ENCODE results near the gene GKN1.
A peak's percentile ranks its signal among the peaks of the same experiment; 100 is the strongest.

Gene GKN1

DNA sequence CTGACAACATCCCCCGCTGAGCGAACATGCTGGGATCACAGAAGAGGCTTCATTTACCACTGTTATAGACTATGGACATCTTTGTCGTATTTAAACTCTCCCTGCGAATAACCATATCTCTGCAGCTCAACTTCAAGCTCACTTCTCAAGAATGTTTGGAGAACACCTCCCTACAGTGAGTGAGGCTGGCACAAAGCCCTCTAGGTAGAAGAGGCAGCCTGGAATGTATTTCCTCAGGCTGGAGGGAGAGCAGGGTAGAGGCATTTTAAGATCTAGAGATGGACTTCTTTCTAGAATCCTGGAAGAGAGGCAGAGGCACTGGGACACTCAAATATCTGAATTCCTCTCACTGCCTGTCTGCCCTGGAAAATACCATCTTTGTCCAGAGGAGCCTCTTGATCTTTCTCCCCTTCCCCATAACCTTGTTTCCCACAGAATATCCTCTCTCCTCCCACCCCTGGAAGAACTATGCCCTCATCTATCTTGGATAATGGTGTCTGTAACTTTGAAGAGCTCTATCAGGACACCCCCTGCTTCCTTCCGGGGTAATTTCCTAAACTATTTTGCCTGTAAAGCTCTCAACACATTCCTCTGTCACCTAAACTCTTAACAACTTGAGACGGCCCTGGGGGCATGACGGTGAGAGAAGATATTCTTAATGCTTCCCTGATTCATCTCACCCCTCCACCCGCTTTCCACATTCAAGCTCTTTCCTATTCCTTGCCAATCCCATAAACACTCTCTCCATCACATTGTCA lies 36.2 kb downstream of the GKN1 start:
- no peak overlapping the region for H3K4me3 Mint-ChIP-seq
- no peaks in the 10 kb centered on the region for H3K36me3 Mint-ChIP-seq
- ATAC-seq: no peak
- H3K4me1 Mint-ChIP-seq: peaks cover 27% of the 10 kb centered on the region
- H3K27ac Mint-ChIP-seq: no peak overlapping the region
- peaks cover 54% of the 10 kb centered on the region for H3K27me3 Mint-ChIP-seq
- H3K9me3 Mint-ChIP-seq: no peaks in the 10 kb centered on the region

DNA sequence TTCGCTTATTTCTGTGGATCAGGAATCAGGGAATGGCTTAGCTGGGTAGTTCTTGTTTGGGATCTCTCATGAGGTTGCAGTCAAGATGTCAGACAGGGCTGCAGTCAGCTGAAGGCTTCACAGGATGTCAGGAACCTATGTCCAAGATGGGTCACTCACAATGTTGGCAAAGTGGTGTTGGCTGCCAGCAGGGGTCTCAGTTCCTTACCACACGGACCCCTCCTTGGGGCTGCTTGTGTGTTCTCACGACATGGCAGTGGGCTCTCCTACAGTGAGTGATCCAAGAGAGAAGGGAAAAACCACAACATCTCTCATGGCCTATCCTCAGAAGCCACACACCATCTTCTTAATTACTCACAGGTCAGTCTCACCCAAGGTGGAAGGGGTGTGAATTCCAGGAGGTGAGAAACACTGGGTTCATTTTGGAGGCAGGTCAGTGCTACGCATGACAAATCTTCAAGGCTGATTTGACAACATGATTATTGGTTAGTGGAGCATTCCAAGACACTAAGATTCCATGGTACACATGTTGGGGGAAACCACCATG lies 37.2 kb downstream of the GKN1 start:
- no peak for ATAC-seq
- no peak overlapping the region for H3K4me3 Mint-ChIP-seq

DNA sequence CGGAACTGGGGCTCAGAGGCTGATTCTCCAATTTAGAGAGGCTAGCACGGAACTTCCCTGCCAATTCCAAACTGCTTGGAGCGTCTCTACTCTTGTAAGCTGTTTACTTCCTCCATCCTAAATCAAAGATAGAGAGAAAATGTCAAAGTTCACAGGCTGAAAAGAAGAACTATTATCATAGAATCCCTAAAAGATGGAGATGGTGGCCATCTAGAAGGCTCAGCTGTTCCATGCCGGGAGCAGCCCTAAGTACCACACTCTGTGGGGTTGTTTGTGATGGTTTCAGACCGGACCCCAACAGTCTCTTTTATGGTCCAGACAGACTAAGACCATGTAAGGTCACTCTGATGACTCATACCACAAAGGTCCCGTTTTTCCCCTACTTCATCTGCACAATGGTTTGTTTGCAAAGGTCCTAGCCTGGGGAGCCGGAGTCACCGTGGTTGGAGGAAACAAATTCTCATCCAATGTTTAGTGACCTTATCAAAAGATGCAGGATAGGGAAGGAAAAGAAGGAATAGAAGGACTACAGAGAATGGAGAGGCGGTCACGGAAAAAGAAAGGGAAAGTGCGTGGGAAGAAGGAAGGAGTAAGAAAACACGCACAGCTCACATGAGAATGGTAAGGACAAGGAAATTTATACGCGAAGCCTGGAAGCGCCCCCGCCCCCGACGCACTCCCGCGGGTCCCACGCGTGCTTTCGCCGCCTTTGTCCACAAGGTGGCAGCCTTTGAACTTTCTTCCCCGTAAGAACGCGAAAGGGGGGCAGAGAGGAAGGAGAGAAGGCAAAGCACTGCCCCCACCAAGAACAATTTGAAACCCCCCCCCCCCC lies 38.1 kb downstream of the GKN1 start:
- Mint-ChIP-seq H3K27ac (no peak overlapping the region), H3K9me3 (no peaks in the 10 kb centered on the region), H3K27me3 (peaks cover 50% of the 10 kb centered on the region), H3K36me3 (no peaks in the 10 kb centered on the region), H3K4me3 (peak overlapping the region; percentile 74), H3K4me1 (peaks cover 27% of the 10 kb centered on the region)
- ATAC-seq: peak; percentile 71

More for the DNA sequence above, 37.2 kb downstream of the GKN1 start:
- peaks cover 44% of the 10 kb centered on the region for H3K27me3 Mint-ChIP-seq
- H3K27ac Mint-ChIP-seq: no peak overlapping the region
- peaks cover 27% of the 10 kb centered on the region for H3K4me1 Mint-ChIP-seq
- H3K9me3 Mint-ChIP-seq: no peaks in the 10 kb centered on the region
- no peaks in the 10 kb centered on the region for H3K36me3 Mint-ChIP-seq

DNA sequence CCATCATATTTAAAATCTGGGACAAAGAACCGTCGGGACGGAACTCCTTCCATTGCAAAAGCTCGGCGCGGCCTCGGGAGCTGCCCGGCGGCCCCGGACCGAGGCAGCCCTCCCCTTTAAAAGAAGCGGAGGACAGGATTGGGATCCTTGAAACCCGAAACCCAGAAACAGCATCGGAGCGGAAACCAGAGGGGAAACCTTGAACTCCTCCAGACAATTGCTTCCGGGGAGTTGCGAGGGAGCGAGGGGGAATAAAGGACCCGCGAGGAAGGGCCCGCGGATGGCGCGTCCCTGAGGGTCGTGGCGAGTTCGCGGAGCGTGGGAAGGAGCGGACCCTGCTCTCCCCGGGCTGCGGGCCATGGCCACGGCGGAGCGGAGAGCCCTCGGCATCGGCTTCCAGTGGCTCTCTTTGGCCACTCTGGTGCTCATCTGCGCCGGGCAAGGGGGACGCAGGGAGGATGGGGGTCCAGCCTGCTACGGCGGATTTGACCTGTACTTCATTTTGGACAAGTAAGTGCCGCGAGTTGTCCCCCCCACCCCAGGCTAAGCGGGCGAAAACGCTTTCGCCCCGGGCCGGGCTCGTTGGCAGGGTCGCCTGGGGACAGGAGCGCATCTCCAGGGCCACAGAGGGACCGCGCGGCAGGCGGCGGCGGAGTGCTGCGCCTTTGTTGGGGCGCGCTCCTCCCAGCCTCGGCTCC lies 38.9 kb downstream of the GKN1 start, which contains the start of gene ANTXR1:
ANTXR1 (plus strand) TSS at position 38 of the 698 bp plus-strand sequence; CDS start at position 359, 321 bp downstream.
- peak; percentile 52 for ATAC-seq
- Mint-ChIP-seq H3K27me3 (peaks cover 58% of the 10 kb centered on the region), H3K27ac (no peak within 1 kb of the TSS), H3K36me3 (no peaks in the 10 kb centered on the region), H3K9me3 (no peaks in the 10 kb centered on the region), H3K4me1 (peaks cover 27% of the 10 kb centered on the region), H3K4me3 (peak within 1 kb of the TSS; percentile 74)

DNA sequence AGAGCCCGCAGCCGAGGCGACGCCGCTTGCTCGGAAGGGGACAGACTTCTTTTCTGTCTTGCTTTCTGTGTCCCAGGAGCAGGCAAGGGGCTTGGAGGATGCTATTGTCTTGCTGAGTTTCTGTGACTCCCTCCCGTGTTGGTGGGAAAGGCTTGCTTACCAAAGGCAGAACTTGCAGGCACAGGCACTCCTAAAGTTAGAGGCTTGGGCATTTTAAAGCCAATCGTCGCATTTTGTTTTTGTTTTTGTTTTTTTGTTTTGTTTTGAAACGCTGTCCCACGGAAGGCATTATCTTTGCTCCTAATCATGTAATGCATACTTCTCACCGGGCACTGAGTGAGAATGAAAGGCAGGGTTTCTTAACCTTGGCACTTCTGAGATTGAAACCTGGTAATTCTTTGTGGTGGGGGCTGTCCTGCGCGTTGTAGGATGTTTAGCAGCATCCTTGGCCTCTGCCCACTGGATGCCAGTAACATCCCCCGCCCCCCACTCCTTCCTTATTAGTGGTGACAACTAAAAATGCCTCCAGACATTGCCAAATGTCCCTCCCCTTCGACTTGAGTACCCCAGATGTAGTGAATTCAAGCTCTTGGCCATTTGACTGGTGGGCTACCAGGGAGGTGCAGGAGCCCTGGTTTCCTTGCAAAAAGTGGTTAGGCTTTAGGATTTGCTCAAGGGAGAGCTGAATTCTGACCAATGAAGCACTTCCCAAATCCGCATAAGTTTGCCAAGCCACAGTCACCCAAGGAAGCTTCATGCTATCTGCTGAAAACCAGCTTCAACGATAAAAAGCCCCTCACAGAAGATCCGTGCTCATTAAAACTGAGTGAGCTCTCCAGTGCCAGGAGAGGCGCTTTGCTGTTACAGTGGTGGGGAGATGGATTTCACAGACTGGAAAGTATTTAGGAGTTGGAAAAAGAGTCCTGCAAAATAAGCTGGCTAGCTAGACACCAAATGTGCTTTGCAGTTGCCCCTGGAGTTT lies 39.7 kb downstream of the GKN1 start:
- Mint-ChIP-seq H3K27ac (no peak overlapping the region), H3K4me1 (peaks cover 27% of the 10 kb centered on the region), H3K9me3 (no peaks in the 10 kb centered on the region), H3K36me3 (no peaks in the 10 kb centered on the region), H3K27me3 (peaks cover 59% of the 10 kb centered on the region), H3K4me3 (peak overlapping the region; percentile 74)
- no peak for ATAC-seq

DNA sequence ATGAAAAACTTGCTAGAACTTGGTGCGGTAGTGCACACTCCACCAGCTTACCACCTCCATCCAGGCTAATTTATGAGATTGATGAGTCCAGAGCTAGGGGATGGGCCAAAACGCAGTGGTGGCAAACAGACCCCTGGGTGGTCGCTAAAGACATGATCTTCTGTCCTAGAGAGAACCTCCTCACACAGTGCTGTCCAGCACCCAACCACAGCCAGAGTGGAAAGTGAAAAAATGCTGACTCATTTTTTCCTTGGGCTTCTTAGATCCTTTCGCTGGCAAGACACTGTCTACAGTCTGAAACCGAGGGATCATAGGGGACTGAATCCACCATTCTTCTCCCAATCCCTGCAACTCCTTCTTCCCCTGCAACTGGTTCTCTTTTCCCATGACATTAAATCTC lies 42.6 kb downstream of the GKN1 start:
- no peak overlapping the region for H3K27ac Mint-ChIP-seq
- H3K27me3 Mint-ChIP-seq: peaks cover 56% of the 10 kb centered on the region
- no peaks in the 10 kb centered on the region for H3K36me3 Mint-ChIP-seq
- no peak overlapping the region for H3K4me3 Mint-ChIP-seq
- peaks cover 22% of the 10 kb centered on the region for H3K4me1 Mint-ChIP-seq
- no peaks in the 10 kb centered on the region for H3K9me3 Mint-ChIP-seq
- no peak for ATAC-seq

DNA sequence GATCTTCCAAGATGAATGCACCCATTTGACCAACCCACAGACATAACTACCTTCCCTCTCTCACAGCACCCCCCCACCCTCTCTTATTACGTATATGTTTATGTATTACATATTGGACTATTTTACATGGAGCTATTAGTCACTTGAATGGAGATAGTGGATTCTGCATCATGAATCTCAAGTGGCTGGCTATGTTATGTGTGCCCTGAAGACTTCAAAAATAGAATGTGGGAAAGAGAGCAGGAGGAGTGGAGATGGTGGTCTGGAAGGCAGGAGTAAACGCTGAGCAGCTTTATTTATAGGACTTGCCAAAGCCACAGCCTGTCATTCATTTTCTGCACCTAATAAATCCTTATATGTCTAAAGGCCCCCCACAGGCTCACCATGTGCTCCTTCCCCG lies 43.4 kb downstream of the GKN1 start:
- H3K9me3 Mint-ChIP-seq: no peaks in the 10 kb centered on the region
- no peak overlapping the region for H3K4me3 Mint-ChIP-seq
- H3K36me3 Mint-ChIP-seq: no peaks in the 10 kb centered on the region
- peaks cover 49% of the 10 kb centered on the region for H3K27me3 Mint-ChIP-seq
- ATAC-seq: no peak
- peaks cover 16% of the 10 kb centered on the region for H3K4me1 Mint-ChIP-seq
- no peak overlapping the region for H3K27ac Mint-ChIP-seq

DNA sequence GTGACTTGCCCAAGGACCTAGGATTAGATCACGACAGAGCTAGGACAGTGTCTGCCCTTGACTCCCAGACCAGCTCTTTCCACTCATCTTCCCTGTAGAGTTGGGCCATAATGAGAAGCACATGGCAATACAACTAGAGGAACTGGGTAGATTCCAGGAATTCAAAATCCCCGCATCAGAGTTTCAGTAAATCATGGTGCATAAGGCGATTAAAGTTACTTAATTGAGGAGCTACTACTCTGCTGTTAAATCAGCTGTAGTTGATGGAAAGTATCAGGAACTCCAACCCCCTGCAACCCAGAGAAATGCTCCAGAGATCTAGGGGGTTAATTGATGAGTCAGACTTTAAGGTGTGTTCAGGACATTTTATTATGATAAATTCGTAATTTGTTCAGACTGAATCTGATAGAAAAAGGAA lies 44.3 kb downstream of the GKN1 start:
- H3K4me3 Mint-ChIP-seq: no peak overlapping the region
- H3K27ac Mint-ChIP-seq: no peak overlapping the region
- H3K4me1 Mint-ChIP-seq: peaks cover 7% of the 10 kb centered on the region
- no peaks in the 10 kb centered on the region for H3K36me3 Mint-ChIP-seq
- peaks cover 40% of the 10 kb centered on the region for H3K27me3 Mint-ChIP-seq
- no peak for ATAC-seq
- H3K9me3 Mint-ChIP-seq: no peaks in the 10 kb centered on the region

DNA sequence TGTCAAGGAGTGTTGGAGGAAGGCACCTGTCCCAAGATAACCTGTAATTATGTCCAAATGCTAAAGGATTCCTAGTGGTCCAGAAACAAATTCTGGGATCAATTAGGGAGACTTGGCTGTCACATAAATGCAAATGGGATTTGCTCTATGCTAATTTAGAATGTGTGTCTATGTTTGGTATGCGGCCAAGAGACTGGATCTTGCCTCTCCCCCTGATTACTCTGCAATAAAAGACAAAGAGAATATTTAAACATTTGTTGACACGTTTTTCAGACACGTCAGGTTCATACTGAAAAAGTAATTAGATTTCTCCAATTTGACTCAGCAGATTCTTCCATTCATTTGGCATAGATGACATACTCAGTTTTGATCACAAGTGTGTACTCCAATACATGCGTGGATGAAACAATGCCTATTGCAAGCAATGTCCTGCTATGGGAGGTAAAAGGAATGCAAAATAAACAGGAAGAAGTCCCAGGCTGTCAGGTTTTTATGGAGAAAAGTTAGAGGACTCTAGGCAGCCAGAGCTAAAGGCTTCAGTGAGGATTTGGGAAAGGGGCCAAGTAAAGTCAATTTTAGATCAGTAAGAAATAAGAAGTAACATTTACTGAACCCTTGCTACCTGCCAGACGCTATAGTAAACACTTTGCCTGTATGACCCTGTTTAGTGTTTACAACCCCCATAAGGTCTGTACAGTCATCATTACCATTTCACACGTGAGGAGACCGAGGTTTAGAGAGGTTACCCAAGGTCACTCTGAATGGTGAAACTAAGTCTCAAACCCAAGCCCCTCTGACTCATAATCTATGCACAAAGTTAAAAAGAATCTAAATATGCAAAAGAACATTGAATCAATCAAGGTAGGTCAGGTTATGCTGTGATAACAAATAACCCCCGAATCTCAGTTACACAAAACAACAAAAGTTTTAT lies 46.3 kb downstream of the GKN1 start:
- peaks cover 26% of the 10 kb centered on the region for H3K27me3 Mint-ChIP-seq

DNA sequence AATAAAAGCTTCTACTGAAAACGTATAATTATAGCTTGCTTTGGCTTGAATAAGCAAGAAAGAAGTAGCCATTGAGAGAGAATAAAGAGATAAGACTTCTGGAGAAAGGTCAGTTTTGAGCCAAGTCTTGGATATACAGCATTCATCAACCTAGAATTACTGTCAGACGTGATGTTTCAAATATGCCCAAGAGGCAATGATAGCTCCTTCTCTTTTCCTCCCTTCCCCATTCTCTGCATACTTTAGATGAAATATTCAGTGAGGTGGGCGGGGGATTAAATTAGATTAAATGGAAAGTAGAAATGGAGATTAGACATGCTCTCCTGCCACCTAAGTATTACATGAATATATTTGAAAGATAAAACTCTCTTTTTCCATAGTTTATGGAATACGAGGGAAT lies 47.3 kb downstream of the GKN1 start:
- ATAC-seq: no peak
- no peak overlapping the region for H3K4me3 Mint-ChIP-seq
- H3K9me3 Mint-ChIP-seq: no peaks in the 10 kb centered on the region
- H3K27me3 Mint-ChIP-seq: peaks cover 30% of the 10 kb centered on the region
- H3K27ac Mint-ChIP-seq: no peak overlapping the region
- no peaks in the 10 kb centered on the region for H3K4me1 Mint-ChIP-seq
- no peaks in the 10 kb centered on the region for H3K36me3 Mint-ChIP-seq

More for the DNA sequence above, 46.3 kb downstream of the GKN1 start:
- Mint-ChIP-seq H3K27ac (no peak overlapping the region), H3K4me1 (no peaks in the 10 kb centered on the region), H3K4me3 (no peak overlapping the region), H3K36me3 (no peaks in the 10 kb centered on the region), H3K9me3 (no peaks in the 10 kb centered on the region)
- no peak for ATAC-seq

DNA sequence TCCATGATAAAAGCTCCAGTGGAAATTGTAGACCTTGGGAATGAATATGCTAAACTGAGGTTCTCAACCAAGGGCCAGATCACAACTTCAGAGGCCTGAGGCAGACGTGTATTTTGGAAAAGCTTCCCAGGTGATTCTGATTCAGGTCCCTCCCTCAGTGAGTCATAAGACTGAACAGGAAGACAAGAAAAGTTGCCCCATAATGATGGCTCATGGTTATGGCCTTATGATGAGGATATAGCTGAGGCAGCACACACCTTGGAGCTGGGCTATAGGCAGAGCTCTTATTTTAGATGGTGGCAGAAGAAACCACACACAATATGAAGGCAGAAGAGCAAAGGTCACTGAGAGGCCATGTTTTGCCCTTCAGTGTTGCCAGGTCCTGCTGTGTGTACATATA lies 48.1 kb downstream of the GKN1 start:
- Mint-ChIP-seq H3K4me3 (no peak overlapping the region), H3K4me1 (no peaks in the 10 kb centered on the region), H3K9me3 (peaks cover 3% of the 10 kb centered on the region), H3K27ac (no peak overlapping the region), H3K36me3 (no peaks in the 10 kb centered on the region), H3K27me3 (peaks cover 32% of the 10 kb centered on the region)
- ATAC-seq: no peak

DNA sequence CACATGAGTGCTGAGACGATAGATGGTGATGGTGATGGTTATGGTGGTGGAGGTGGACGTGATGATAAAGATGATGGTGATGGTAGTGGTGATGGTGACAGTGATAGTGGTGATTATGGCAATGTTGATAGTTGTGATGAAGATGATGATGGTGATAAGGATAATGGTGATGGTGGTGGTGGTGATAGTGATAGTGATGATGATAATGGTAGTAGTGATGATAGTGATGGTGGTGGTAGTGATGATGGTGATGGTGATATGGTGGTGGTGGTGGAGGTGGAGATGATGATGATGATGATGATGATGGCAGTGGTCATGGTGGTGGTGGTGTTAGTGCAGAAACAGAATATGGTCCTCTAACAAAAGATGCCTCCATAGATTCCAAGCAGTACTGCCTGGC lies 48.8 kb downstream of the GKN1 start:
- Mint-ChIP-seq H3K4me3 (no peak overlapping the region), H3K27me3 (peaks cover 30% of the 10 kb centered on the region), H3K27ac (no peak overlapping the region), H3K4me1 (no peaks in the 10 kb centered on the region), H3K36me3 (no peaks in the 10 kb centered on the region), H3K9me3 (peaks cover 6% of the 10 kb centered on the region)
- ATAC-seq: no peak

DNA sequence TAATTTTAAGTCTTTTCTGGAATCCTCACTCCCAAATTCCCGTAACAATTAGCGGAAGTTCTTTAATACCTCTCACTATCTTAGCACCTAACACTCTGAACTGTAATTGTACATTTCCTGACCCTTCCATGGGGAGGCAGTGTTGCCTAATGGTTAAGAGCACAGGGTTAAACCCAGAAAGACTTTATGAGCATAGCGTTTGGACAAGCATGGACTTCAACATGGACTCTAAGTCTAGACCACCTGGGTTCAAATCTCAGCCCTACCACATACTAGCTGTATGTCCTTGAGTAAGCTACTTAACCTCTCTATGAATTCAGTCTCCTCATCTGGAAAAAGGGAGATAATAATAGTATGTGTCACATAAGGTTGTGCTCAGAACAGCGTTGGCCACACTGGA lies 51.6 kb downstream of the GKN1 start:
- peak; percentile 45 for ATAC-seq
- peaks cover 24% of the 10 kb centered on the region for H3K27me3 Mint-ChIP-seq
- H3K4me3 Mint-ChIP-seq: no peak overlapping the region
- H3K9me3 Mint-ChIP-seq: peaks cover 6% of the 10 kb centered on the region
- H3K36me3 Mint-ChIP-seq: no peaks in the 10 kb centered on the region
- H3K4me1 Mint-ChIP-seq: no peaks in the 10 kb centered on the region
- no peak overlapping the region for H3K27ac Mint-ChIP-seq

All from stimulated activated memory B cell treated with anti-CD40 and anti-IgM and Interleukin-4, amounts not matched to agents 10 μg/mL and 1 μg/mL and 100 μg/mL, for 72 hours (primary cell).